HCT116 (cell line): ENCODE results near the gene HIF1A. TPM values are rescaled to one million over a fixed set of nuclear protein-coding genes. Genes with fewer than 3 reads are reported as not detected.

Experiments
- ATAC-seq: fragments of 200-7000 bp; cut with Tn5 transposase; 2 replicates; pipeline ENCODE4 v1.9.1; 2020; ENCODE audit warnings: mild to moderate bottlenecking, moderate library complexity
- BruUV-seq: library from RNA; stranded (reverse); fragments of 400-500 nt; replicated peaks from 2 replicates; lab custom pipeline; 2021; lab: Mats Ljungman, UMichigan
- CTCF ChIA-PET: fragments of 300-600 bp; sonication (Branson Sonifier 250); formaldehyde crosslinking; loops from one replicate; lab custom pipeline; 2021; ENCODE audit warnings: antibody characterized with exemption; lab: Charles Lee
- POLR2A ChIA-PET: fragments of 300-600, 350-600 bp; sonication (Branson Sonifier 250); formaldehyde crosslinking; loops from one replicate; lab custom pipeline; 2021; ENCODE audit warnings: antibody characterized with exemption; lab: Charles Lee
- RAD21 ChIA-PET, 2 experiments: fragments of 300-600 bp; sonication (Branson Sonifier 250); formaldehyde crosslinking; loops; one replicate each; lab custom pipeline; 2023; ENCODE audit warnings: low total read pairs in 2 of 2; ENCODE audit not compliant: uncharacterized antibody in 2 of 2, unreplicated experiment in 2 of 2, low non-redundant PET in 1 of 2; lab: Charles Lee
- DNase-seq: peaks from one replicate; pipeline ENCODE4 v3.0.0-alpha.2; 2010; ENCODE audit warnings: low read depth, low spot score
- H2AFZ ChIP-seq: fragments of 200-600 bp; shearing (Covaris generic), sonication (generic); 2 replicates; pipeline ENCODE4 v1.6.1; 2017; ENCODE audit warnings: low read depth, mixed run types, mixed read lengths, antibody characterized with exemption, low read length; ENCODE audit not compliant: poor library complexity, severe bottlenecking
- H3K27ac ChIP-seq: 2 replicates; pipeline ENCODE4 v1.5.1; 2012; ENCODE audit warnings: low read depth, low read length
- H3K27me3 ChIP-seq: fragments of 200-600 bp; sonication (generic); 2 replicates; pipeline ENCODE4 v1.6.1; 2016; ENCODE audit warnings: mixed run types, low read length, mixed read lengths; ENCODE audit not compliant: insufficient read depth
- H3K36me3 ChIP-seq, 2 experiments: fragments of 200-500 bp in 1 of 2; fragments of 200-600 bp in 1 of 2; sonication (Bioruptor generic) in 1 of 2; sonication (generic) in 1 of 2; 2 replicates each; pipeline versions ENCODE4 v1.5.1 to v1.6.1; 2014 to 2016; ENCODE audit warnings: low read length in 2 of 2, inconsistent platforms in 1 of 2, mixed read lengths in 1 of 2, mixed run types in 1 of 2; ENCODE audit not compliant: insufficient read depth in 2 of 2, control insufficient read depth in 1 of 2
- H3K4me1 ChIP-seq, 2 experiments: fragments of 200-600 bp in 1 of 2; sonication (generic) in 1 of 2; 2 replicates each; pipeline versions ENCODE4 v1.5.1 to v1.6.1; 2012 to 2017; ENCODE audit warnings: low read length in 2 of 2, inconsistent platforms in 1 of 2, mild to moderate bottlenecking in 1 of 2, mixed read lengths in 1 of 2, mixed run types in 1 of 2, moderate library complexity in 1 of 2; ENCODE audit not compliant: insufficient read depth in 2 of 2, control insufficient read depth in 1 of 2
- H3K4me2 ChIP-seq: fragments of 200-600 bp; sonication (generic); 2 replicates; pipeline ENCODE4 v1.6.1; 2017; ENCODE audit warnings: mixed run types, low read length, mixed read lengths
- H3K4me3 ChIP-seq, 2 experiments: fragments of 200-600 bp in 1 of 2; sonication (generic) in 1 of 2; replicated peaks in 1 of 2; 2 replicates each; pipeline ENCODE4 v1.5.1; 2011 to 2016; ENCODE audit warnings: low read length in 2 of 2, control low read depth in 1 of 2, low read depth in 1 of 2, mild to moderate bottlenecking in 1 of 2, mixed read lengths in 1 of 2, mixed run types in 1 of 2
- H3K79me2 ChIP-seq: fragments of 200-600 bp; sonication (generic); 2 replicates; pipeline ENCODE4 v1.6.1; 2017; ENCODE audit warnings: mild to moderate bottlenecking, mixed run types, low read length, moderate library complexity, mixed read lengths; ENCODE audit not compliant: insufficient read depth
- H3K9ac ChIP-seq: fragments of 200-600 bp; sonication (generic); 2 replicates; pipeline ENCODE4 v1.6.1; 2016; ENCODE audit warnings: low read length, mixed read lengths
- H3K9me2 ChIP-seq: fragments of 200-600 bp; sonication (generic), shearing (Covaris generic); 2 replicates; pipeline ENCODE4 v1.6.1; 2017; ENCODE audit warnings: mixed run types, mild to moderate bottlenecking, moderate library complexity; ENCODE audit not compliant: insufficient read depth
- H3K9me3 ChIP-seq, 2 experiments: fragments of 200-500 bp in 1 of 2; fragments of 200-600 bp in 1 of 2; sonication (Bioruptor generic) in 1 of 2; sonication (generic) in 1 of 2; 2 replicates each; pipeline ENCODE4 v1.6.1; 2014 to 2017; ENCODE audit warnings: low read length in 2 of 2, mixed read lengths in 2 of 2, inconsistent platforms in 1 of 2, low read depth in 1 of 2, mild to moderate bottlenecking in 1 of 2, mixed run types in 1 of 2, moderate library complexity in 1 of 2; ENCODE audit not compliant: control insufficient read depth in 1 of 2, insufficient read depth in 1 of 2
- H4K20me1 ChIP-seq: fragments of 200-600 bp; sonication (generic), shearing (Covaris generic); 2 replicates; pipeline ENCODE4 v1.6.1; 2017; ENCODE audit warnings: mixed run types, mild to moderate bottlenecking, moderate library complexity; ENCODE audit not compliant: insufficient read depth
- ATF3 ChIP-seq: IDR thresholded peaks from 2 replicates; pipeline ENCODE4 v1.6.1; 2012
- EGR1 ChIP-seq: IDR thresholded peaks from 2 replicates; pipeline ENCODE4 v1.6.1; 2012; ENCODE audit warnings: low read depth
- ELF1 ChIP-seq: IDR thresholded peaks from 2 replicates; pipeline ENCODE4 v1.6.1; 2012; ENCODE audit warnings: low read depth, borderline replicate concordance
- JUND ChIP-seq: IDR thresholded peaks from 2 replicates; pipeline ENCODE4 v1.6.1; 2012
- MAX ChIP-seq: IDR thresholded peaks from 2 replicates; pipeline ENCODE4 v1.6.1; 2012
- POLR2A ChIP-seq: IDR thresholded peaks from 2 replicates; pipeline ENCODE4 v1.7.0; 2011; ENCODE audit warnings: borderline replicate concordance; ENCODE audit not compliant: insufficient read depth, insufficient read length; ENCODE audit errors: extremely low read depth
- POLR2AphosphoS5 ChIP-seq: IDR thresholded peaks from 2 replicates; pipeline ENCODE4 v1.6.1; 2011; ENCODE audit warnings: mild to moderate bottlenecking, low read depth, low read length, moderate library complexity
- SIN3A ChIP-seq: IDR thresholded peaks from 2 replicates; pipeline ENCODE4 v1.6.1; 2012; ENCODE audit warnings: low read depth
- SRF ChIP-seq: IDR thresholded peaks from 2 replicates; pipeline ENCODE4 v1.6.1; 2012; ENCODE audit warnings: low read depth
- TCF7L2 ChIP-seq: IDR thresholded peaks from 2 replicates; pipeline ENCODE4 v1.7.0; 2011; ENCODE audit warnings: borderline replicate concordance, inconsistent platforms; ENCODE audit not compliant: insufficient read depth, insufficient read length; ENCODE audit errors: extremely low read depth
- YY1 ChIP-seq: IDR thresholded peaks from 2 replicates; pipeline ENCODE4 v1.6.1; 2011; ENCODE audit warnings: low read length, low read depth, moderate library complexity, mild to moderate bottlenecking; ENCODE audit not compliant: insufficient replicate concordance; ENCODE audit errors: extremely low read depth
- ZBTB33 ChIP-seq: IDR thresholded peaks from 2 replicates; pipeline ENCODE4 v1.6.1; 2011; ENCODE audit warnings: mild to moderate bottlenecking, low read length, moderate library complexity; ENCODE audit not compliant: insufficient replicate concordance; ENCODE audit errors: extremely low read depth
- ZFX ChIP-seq: fragments of 450-650 bp; IDR thresholded peaks from 2 replicates; pipeline ENCODE4 v1.6.1; 2017
- ZNF274 ChIP-seq: fragments of 200-500 bp; sonication (Bioruptor generic); IDR thresholded peaks from 2 replicates; pipeline ENCODE4 v1.6.1; 2014; ENCODE audit warnings: mild to moderate bottlenecking, low read depth, low read length, inconsistent platforms
- intact Hi-C: fragments of 100-400 bp; cut with micrococcal nuclease; formaldehyde crosslinking; loops from 2 replicates; pipeline ENCODE4 v1.10.0; 2022
- total RNA-seq: library from RNA; stranded (reverse); gene quantifications from one replicate; pipeline ENCODE4 v1.2.1, GENCODE V29; 2021; ENCODE audit not compliant: unreplicated experiment
- TF ChIP-seq, protein P1 (sequence below): IDR thresholded peaks from 2 replicates; pipeline ENCODE4 v1.6.1; 2012; ENCODE audit warnings: low read depth

Gene HIF1A
- total RNA-seq, 1 experiment from 2014 or later: 113 TPM

GRCh38 chr14:61761959-61762786 lies 66.9 kb downstream of the HIF1A start, which contains the start of gene SNAPC1:
SNAPC1 (plus strand) TSS chr14:61762420; CDS start chr14:61762461, 41 bp downstream.
- Histone ChIP-seq H3K27ac (peak within 1 kb of the TSS; percentile 53), H3K9me3 (no peaks in the 10 kb centered on the region), H3K27me3 (no peaks in the 10 kb centered on the region), H3K36me3 (0 out of 4 replicates have a peak, but pooled peaks cover 0 to 2% of the 10 kb centered on the region in 2 experiments), H3K9ac (peak within 1 kb of the TSS; percentile 76), H3K4me1 (peaks cover 5 to 16% of the 10 kb centered on the region in 2 experiments; a peak in 3 of 4 replicates), H3K9me2 (no peaks in the 10 kb centered on the region), H3K4me3 (peak within 1 kb of the TSS; percentile 91 to 95), H3K4me2 (peak within 1 kb of the TSS; percentile 71), H2AFZ (peak within 1 kb of the TSS; percentile 8), H3K79me2 (peaks cover 47% of the 10 kb centered on the region), H4K20me1 (no peaks in the 10 kb centered on the region)
- ChIA-PET POLR2A (interaction anchor here (0.6 to 1.5 kb wide), 9 partner anchors 9 to 284 kb away, joined by 3 to 12 read pairs (median 3); no protein-coding TSS in a partner anchor), RAD21 (interaction anchor here (0.6 to 0.9 kb wide), 4 partner anchors 16 to 1826 kb away, joined by 3 to 4 read pairs (median 3); no protein-coding TSS in a partner anchor), CTCF (interaction anchor here (0.8 to 1.7 kb wide), 4 partner anchors 14 to 364 kb away, joined by 3 to 11 read pairs (median 4); no protein-coding TSS in a partner anchor)
- ATAC-seq (peak; percentile 99), DNase-seq (peak; percentile 93)
- intact Hi-C loops: no loop called here
- TF ChIP-seq, protein P1, sequence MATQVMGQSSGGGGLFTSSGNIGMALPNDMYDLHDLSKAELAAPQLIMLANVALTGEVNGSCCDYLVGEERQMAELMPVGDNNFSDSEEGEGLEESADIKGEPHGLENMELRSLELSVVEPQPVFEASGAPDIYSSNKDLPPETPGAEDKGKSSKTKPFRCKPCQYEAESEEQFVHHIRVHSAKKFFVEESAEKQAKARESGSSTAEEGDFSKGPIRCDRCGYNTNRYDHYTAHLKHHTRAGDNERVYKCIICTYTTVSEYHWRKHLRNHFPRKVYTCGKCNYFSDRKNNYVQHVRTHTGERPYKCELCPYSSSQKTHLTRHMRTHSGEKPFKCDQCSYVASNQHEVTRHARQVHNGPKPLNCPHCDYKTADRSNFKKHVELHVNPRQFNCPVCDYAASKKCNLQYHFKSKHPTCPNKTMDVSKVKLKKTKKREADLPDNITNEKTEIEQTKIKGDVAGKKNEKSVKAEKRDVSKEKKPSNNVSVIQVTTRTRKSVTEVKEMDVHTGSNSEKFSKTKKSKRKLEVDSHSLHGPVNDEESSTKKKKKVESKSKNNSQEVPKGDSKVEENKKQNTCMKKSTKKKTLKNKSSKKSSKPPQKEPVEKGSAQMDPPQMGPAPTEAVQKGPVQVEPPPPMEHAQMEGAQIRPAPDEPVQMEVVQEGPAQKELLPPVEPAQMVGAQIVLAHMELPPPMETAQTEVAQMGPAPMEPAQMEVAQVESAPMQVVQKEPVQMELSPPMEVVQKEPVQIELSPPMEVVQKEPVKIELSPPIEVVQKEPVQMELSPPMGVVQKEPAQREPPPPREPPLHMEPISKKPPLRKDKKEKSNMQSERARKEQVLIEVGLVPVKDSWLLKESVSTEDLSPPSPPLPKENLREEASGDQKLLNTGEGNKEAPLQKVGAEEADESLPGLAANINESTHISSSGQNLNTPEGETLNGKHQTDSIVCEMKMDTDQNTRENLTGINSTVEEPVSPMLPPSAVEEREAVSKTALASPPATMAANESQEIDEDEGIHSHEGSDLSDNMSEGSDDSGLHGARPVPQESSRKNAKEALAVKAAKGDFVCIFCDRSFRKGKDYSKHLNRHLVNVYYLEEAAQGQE: no peak
- TF ChIP-seq ELF1 (no peak), ZNF274 (no peak), POLR2A (peak; percentile 78), SIN3A (peak; percentile 95), POLR2AphosphoS5 (peak; percentile 97), EGR1 (no peak), MAX (peak; percentile 91), SRF (no peak), YY1 (no peak), ZBTB33 (no peak), ZFX (peak; percentile 39; the same call in 1 of the 2 replicates), ATF3 (no peak), TCF7L2 (no peak), JUND (no peak)
- BruUV-seq: TSS peak; percentile 68
